CD4-positive, alpha-beta T cell treated with Interleukin-12 subunit alpha and Interleukin-12 subunit beta, for 1 hour (primary cell): ENCODE measurements around the gene ANKRD33B.
"Not testable (repeated sequence)": the region's sequence is repeated elsewhere in the genome, so short reads cannot be mapped to it uniquely, and the experiment has no call there.

ENCODE experiments used
- DNase-seq: peaks from one replicate; pipeline ENCODE4 v3.0.0-alpha.2; 2020

ANKRD33B gene

DNA sequence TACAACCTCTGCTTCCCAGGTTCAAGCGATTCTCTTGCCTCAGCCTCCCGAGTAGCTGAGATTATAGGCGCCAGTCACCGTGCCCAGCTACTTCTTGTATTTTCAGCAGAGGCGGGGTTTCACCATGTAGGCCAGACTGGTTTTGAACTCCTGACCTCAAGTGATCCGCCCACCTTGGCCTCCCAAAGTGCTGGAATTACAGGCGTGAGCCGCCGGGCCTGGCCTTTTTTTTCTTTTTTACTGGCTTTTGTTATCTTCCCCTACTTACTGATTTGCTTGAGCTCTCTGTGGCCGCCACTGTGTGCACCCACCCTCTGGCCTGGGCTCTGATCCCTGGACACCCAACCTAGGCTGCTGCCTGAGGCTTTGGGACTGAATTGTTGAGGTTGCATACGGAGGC is 60.3 kb downstream of the ANKRD33B start:
- DNase-seq: no peak

- no peak for DNase-seq
Observed at GRCh38 chr5:10624679-10625078, 60.8 kb downstream of the ANKRD33B start.

- no peak for DNase-seq
Observed at GRCh38 chr5:10625700-10626472, 62.0 kb downstream of the ANKRD33B start.

GRCh38 chr5:10626473-10627013 is 62.7 kb downstream of the ANKRD33B start:
- no peak for DNase-seq

DNA sequence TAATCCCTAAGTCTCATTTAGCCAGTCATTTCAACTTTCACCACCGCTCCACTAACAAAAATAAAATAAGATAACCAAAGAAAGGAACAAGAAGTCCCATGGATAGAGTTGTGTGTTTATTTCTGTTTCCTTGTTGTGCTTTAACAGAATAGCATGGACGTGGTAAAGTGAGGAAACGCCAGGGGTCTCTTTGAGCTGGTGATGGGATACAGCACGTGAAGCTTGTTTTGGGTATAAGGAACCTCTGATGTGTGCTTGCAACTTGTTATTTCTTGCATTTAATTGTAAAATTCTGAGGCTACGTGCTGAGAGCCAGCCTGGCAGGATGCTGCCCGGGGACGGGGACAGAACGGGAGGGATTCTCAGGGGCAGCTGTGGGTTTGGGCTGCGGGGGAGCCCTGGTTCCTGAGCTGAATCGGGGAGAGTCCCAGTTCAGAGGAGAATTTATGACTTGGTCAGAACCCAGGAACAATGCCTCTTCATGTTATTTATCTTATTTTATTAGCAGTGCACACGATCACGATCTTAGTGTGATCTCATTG is 63.4 kb downstream of the ANKRD33B start:
- no peak for DNase-seq

DNA sequence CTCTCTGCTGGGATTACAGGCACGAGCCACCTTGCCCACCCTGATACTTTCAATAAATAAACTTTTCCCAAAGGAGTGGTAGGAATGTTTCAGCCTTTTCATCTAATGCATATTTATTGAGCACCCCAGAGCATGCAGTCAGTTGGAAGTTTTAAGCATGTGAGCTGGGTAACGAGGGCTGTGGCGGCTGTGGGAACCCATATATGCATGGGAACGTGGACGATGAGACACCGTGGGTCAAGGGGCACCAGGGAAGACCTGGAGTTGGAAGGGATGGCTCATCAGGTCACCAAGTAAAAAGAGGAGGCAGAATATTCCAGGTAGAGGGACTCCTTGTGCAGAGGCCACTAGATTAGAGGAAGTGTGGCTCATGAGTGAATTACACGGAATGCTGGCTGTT is 64.7 kb downstream of the ANKRD33B start:
- DNase-seq: no peak

DNA sequence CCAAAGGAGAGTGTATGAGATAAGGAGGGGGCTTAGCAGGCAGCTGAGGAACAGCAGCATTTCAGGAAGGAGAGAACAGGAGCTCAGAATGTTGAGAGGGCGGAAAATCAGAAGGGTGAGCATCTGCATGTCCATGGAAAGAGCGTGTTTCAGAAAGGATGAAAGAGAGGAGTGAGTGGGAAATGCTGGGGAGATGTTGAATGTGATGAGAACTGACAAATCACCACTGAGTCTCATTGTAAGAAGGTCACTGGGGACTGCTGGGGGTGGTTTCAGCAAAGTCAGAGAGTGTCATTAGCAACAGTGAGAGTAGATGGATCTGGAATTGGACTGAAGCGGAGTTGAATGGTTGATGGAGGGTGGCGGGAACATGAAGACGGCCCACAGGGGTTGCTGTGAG is 65.8 kb downstream of the ANKRD33B start:
- no peak for DNase-seq

DNA sequence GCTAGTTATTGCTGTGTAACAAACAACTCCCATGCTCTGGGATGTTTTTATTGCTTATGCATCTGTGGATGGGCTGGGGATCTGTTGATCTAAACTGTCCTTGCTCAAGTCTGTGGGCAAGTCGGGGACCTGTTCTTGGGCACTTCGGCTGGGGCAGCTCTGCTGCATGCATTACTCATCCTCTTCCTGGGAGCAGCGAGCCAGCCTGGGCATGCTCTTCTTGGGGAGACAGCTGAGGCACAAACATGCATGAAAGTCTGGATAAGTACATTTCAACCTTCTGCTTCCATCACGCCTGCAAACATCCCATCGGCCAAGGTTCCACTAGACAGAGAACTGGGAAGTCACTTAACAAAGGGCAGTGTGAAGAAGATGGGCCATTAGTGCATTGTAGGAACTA is 66.3 kb downstream of the ANKRD33B start:
- DNase-seq: no peak

GRCh38 chr5:10630744-10631143 is 66.9 kb downstream of the ANKRD33B start:
- not testable (repeated sequence) for DNase-seq

DNA sequence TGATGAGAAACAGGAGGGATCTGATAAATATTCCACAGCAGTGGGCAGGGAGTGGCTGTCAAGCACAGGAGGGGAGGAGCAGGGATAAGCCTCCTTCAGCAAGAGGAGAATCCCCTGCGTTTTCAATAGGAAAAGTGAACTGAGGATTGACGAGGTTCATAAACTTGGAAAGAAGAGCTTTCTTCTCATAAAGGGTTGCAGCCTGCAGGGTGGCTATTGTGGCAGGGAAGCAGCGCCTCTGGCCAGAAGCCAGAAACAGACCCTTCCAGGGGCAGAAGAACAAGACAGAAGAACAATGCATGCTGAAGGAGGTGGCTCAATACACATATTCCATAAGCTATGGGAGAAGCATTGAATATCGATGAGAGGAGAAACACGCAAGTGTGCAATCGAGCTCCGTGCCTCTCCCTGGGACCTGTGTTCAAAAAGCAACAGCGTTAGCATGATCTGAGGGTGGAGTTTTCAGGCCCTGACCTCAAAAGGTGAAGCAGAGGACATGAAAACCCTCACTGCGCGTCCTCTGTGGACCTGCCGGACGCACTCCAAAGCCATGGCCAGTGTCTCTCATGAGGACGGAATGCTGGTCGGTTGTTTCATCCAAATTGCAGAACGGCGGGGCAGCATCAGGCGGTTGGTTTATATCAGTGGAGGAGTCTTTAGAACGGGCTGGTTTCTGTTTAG is 67.6 kb downstream of the ANKRD33B start:
- DNase-seq: no peak

DNA sequence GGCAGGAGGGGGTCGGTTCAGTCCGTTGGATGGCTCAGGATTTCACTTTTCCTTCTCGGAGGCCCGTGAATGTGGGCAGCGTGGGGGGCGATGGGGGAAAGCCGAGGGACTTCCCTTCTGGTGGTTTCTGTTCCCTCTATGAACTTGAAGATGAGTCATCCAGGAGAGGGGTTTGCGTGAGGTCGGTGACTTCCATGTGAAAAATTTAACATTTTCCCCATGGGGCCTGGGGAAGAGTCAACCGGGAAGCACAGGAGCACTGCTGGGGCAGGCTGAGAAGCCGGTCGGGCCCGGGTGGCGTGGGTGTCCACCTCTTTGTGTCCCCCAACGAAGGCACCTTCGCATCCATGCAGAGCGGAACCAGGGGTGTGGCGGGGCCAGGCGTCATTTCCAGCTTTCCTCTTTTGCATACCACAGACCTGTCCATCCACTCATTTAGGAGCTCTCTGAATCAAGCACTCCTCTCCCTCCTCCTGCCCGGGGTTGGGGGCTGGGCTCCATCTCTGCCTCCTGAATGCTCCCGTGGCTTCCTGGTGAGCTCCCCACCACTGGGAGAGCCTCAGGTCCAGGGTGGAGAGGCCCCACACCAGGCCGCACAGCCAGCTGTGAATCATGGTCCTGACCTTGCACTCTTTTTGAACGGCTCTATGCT is 68.4 kb downstream of the ANKRD33B start:
- DNase-seq: peak; percentile 31

DNA sequence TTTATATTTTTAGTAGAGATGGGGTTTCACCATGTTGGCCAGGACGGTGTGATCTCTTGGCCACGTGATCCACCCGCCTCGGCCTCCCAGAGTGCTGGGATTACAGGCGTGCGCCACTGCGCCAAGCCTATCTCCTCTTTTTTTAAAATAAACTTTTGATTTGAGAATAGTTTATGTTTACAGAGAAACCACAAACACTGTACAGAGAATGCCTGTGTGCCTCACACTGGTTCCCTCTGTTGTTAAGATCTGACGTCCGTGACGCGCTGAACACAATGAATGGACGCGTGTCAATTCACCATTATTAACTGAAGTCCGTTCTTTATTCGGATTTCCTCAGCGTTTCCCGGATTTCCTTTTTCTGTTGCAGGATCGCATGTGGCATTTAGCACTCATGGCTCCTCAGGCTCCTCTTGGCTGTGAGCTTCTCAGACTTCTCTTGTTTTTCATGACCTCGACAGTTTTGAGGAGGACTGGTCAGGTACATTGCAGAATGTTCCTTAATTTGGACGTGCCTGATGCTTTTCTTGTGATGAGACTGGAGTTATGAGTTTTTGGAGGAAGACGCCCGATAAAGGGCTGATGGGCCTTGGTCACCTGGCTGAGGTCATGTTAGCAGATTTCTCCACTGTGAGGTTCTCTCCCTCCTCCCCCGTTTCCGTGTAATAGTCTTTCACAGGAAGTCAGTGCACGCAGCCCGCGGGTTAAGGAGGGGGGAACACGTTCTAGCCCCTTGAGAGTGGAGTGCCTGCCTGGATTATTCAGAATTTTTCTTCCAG is 69.6 kb downstream of the ANKRD33B start:
- DNase-seq: peak; percentile 36

GRCh38 chr5:10634050-10634449 is 70.2 kb downstream of the ANKRD33B start:
- DNase-seq: no peak

GRCh38 chr5:10634562-10634961 is 70.7 kb downstream of the ANKRD33B start:
- DNase-seq: no peak

- peak; percentile 47 for DNase-seq
Observed at GRCh38 chr5:10635257-10635866, 71.5 kb downstream of the ANKRD33B start.

DNA sequence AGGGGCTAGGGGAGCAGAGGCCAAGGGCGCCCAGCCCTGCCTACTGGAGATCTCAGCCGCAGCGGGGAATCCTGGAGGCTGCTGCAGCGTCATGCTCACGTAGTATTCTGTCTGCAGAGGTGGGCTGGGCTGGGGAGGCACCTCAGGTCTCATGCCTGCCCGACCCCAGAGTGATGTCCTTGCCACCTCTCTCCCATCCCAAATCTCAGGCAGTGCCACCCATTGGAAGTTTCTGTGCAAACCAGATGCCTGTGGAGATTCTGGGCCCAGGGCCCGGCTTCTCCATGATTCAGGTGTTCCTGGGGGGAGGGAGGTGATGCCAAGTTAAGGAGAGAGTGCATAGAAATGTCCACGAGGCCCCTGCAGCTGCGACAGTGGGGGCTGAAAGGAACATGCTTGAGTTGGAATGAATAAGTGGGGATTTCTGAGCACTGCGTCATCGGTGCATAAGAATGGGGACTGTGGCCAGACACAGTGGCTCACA is 72.0 kb downstream of the ANKRD33B start:
- no peak for DNase-seq

- no peak for DNase-seq
Observed at GRCh38 chr5:10636363-10637142, 72.7 kb downstream of the ANKRD33B start.

DNA sequence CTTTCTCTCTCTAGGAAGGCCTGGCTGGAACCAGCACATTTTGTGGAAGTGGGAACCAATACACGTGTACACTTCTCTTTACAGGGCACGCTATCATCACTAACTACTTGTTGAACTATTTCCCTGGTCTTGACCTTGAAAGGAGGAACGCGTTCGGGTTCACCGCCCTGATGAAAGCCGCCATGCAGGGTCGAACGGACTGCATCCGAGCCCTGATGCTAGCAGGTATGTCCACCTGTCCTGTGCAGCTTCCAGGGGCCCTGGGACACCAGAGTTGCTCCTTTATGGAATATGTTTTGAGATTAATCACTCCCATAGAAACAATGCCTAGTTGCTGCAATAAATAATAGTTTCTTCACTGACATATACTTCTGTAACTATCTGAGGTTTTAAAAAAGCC is 74.1 kb downstream of the ANKRD33B start:
- no peak for DNase-seq

DNA sequence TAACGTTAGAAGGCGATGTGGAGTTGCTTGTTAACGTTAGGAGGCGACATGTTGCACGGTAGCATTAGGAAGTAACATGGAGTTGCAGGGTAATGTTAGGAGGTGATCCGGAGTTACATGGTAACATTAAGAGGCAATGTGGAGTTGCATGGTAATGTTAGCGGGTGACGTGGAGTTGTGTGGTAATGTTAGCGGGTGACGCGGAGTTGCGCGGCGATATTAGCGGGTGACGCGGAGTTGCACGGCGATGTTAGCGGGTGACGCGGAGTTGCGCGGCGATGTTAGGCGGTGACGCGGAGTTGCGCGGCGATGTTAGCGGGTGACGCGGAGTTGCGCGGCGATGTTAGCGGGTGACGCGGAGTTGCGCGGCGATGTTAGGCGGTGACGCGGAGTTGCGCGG is 74.9 kb downstream of the ANKRD33B start:
- DNase-seq: not testable (repeated sequence)

DNA sequence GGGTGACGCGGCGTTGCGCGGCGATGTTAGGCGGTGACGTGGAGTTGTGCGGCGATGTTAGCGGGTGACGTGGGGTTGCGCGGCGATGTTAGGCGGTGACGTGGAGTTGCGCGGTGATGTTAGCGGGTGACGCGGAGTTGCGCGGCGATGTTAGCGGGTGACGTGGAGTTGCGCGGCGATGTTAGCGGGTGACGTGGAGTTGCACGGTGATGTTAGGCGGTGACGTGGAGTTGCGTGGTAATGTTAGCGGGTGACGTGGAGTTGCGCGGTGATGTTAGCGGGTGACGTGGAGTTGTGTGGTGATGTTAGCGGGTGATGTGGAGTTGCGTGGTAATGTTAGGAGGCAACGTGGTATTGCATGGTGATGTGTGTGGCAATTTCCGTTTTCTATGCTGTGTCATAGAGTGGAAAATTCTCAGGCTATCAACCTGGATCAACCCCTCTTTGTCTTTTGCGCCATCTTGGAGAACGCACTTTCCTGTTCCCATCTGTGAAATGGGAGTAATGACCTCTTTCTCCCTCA is 76.0 kb downstream of the ANKRD33B start:
- no peak for DNase-seq

- no peak for DNase-seq
Observed at GRCh38 chr5:10642367-10642766, 78.5 kb downstream of the ANKRD33B start.
